Tibial nerve (tissue), 4 donors: ENCODE measurements around the gene PSMA5. TPM values are rescaled to one million over a fixed set of nuclear protein-coding genes. Genes with fewer than 3 reads are reported as not detected.

Source experiments
- DNase-seq, 2 donors: peaks; one replicate each; pipeline ENCODE4 v3.0.0-alpha.2; 2019; ENCODE audit warnings: low spot score in 2 of 2
- H3K27ac ChIP-seq, 4 donors: fragments of 200-600 bp; sonication (generic) in 3 of 4; one replicate each; pipeline ENCODE4 v1.5.1; 2017 to 2019; ENCODE audit warnings: mild to moderate bottlenecking in 1 of 4
- H3K27me3 ChIP-seq, 2 donors: fragments of 200-600 bp; sonication (generic) in 1 of 2; one replicate each; pipeline versions ENCODE4 v1.5.1 to v1.6.0; 2017 to 2019
- H3K36me3 ChIP-seq, 3 donors: fragments of 200-600 bp; sonication (generic); one replicate each; pipeline ENCODE4 v1.5.1; 2018 to 2019
- H3K4me1 ChIP-seq, 4 donors: fragments of 200-600 bp; sonication (generic) in 3 of 4; one replicate each; pipeline ENCODE4 v1.5.1; 2017 to 2019
- H3K4me3 ChIP-seq, 4 donors: fragments of 200-600 bp; sonication (generic) in 3 of 4; one replicate each; pipeline ENCODE4 v1.5.1; 2017 to 2019; ENCODE audit warnings: mild to moderate bottlenecking in 1 of 4, moderate library complexity in 1 of 4
- H3K9me3 ChIP-seq, 4 donors: fragments of 200-600 bp; sonication (generic) in 3 of 4; one replicate each; pipeline ENCODE4 v1.5.1; 2017 to 2019
- CTCF ChIP-seq, 5 experiments: fragments of 200-600 bp in 3 of 5; fragments of 450-650 bp in 2 of 5; sonication (generic) in 3 of 5; IDR thresholded peaks; one replicate each; pipeline ENCODE4 v1.5.1; 2016 to 2019; ENCODE audit warnings: antibody characterized with exemption in 5 of 5, mild to moderate bottlenecking in 3 of 5, moderate library complexity in 2 of 5
- EP300 ChIP-seq, 2 donors: sonication (generic); formaldehyde crosslinking; IDR thresholded peaks; one replicate each; pipeline ENCODE4 v1.6.1; 2017; ENCODE audit warnings: antibody characterized with exemption in 2 of 2, mild to moderate bottlenecking in 1 of 2
- POLR2A ChIP-seq, 2 donors: fragments of 450-650 bp; IDR thresholded peaks; one replicate each; pipeline ENCODE4 v1.6.1; 2017; ENCODE audit warnings: antibody characterized with exemption in 2 of 2, mild to moderate bottlenecking in 2 of 2, moderate library complexity in 2 of 2
- WGBS, 2 donors: methylation state at CpG; one replicate each; pipeline ENCODE4 v1.1.5; 2018; 5-methylcytosine and 5-hydroxymethylcytosine counted together
- total RNA-seq, 4 donors: library from RNA; depleted of rRNA; stranded (reverse); fragments of >200 nt; gene quantifications; one replicate each; pipeline ENCODE4 v1.1.0, GENCODE V29; 2016

Gene PSMA5
- total RNA-seq, 4 donors from 2014 or later = 20.5 to 28.8 (median 24.9) TPM

DNA sequence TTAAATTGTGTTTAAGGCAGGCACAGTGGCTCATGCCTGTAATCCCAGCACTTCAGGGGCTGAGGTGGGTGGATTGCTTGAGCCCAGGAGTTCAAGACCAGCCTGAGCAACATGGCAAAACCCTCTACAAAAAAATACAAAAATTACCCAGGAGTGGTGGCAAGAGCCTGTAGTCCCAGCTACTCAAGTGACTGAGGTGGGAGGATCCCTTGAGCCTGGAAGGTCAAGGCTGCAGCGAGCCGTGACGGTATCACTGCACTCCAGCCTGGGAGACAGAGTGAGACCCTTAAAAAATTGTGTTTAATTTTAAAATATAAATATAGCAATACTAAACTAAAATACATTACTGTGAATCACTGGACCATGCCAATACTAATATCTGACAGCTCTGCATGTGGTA, 71.3 kb downstream of the PSMA5 start:
- DNase-seq = no peak
- H3K4me3 ChIP-seq = no peak overlapping the region
- peaks cover 0 to 61% (median 7%) of the 10 kb centered on the region in 3 donors for H3K36me3 ChIP-seq
- 97 to 99% methylated on average over 3 of the region's 3 CpGs for WGBS, 2 donors
- H3K27me3 ChIP-seq = no peaks in the 10 kb centered on the region
- no peak overlapping the region for H3K27ac ChIP-seq
- no peaks in the 10 kb centered on the region for H3K4me1 ChIP-seq
- no peaks in the 10 kb centered on the region for H3K9me3 ChIP-seq
- TF ChIP-seq EP300 (IDR thresholded peaks at IDR 0.05) = no peak
- TF ChIP-seq POLR2A (IDR thresholded peaks at IDR 0.05) = no peak
- TF ChIP-seq CTCF (IDR thresholded peaks at IDR 0.05) = no peak

GRCh38 chr1:109351457-109351856, 74.8 kb downstream of the PSMA5 start:
- Histone ChIP-seq H3K36me3 (peaks cover 0 to 94% (median 7%) of the 10 kb centered on the region in 3 donors), H3K4me3 (no peak overlapping the region), H3K27ac (no peak overlapping the region), H3K9me3 (no peaks in the 10 kb centered on the region), H3K4me1 (no peaks in the 10 kb centered on the region), H3K27me3 (no peaks in the 10 kb centered on the region)
- WGBS, 2 donors = 87% methylated on average over 5 of the region's 5 CpGs
- TF ChIP-seq EP300 (IDR thresholded peaks at IDR 0.05) (no peak), POLR2A (IDR thresholded peaks at IDR 0.05) (no peak), CTCF (IDR thresholded peaks at IDR 0.05) (no peak)
- DNase-seq = no peak

DNA sequence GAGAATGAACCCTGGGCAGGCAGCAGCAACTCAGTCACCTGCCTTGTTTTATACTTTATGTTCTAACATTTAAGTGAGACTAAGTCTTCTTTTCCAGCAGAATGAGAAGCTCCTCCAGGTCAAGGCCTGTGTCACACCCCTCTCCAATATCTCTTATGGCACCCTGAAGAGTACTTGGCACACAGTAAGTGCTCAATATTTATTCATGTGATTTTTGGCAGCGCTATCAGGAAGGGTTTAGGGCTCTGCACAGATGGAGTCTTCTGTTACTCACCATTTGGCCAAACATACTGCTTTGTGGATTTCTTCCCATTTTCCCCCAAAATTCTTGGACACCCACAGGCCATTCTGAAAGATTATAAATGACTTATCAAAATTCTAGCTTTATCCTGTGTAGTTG, 75.6 kb downstream of the PSMA5 start:
- TF ChIP-seq EP300 (IDR thresholded peaks at IDR 0.05) (no peak), POLR2A (IDR thresholded peaks at IDR 0.05) (no peak), CTCF (IDR thresholded peaks at IDR 0.05) (no peak)
- Histone ChIP-seq H3K36me3 (peaks cover 0 to 98% (median 7%) of the 10 kb centered on the region in 3 donors), H3K9me3 (no peaks in the 10 kb centered on the region), H3K4me3 (no peak overlapping the region), H3K27ac (no peak overlapping the region), H3K4me1 (no peaks in the 10 kb centered on the region), H3K27me3 (no peaks in the 10 kb centered on the region)
- DNase-seq = no peak
- 79 to 82% methylated on average over 1 of the region's 1 CpG for WGBS, 2 donors

GRCh38 chr1:109350182-109350581, 76.1 kb downstream of the PSMA5 start:
- TF ChIP-seq CTCF (IDR thresholded peaks at IDR 0.05) (no peak), POLR2A (IDR thresholded peaks at IDR 0.05) (no peak), EP300 (IDR thresholded peaks at IDR 0.05) (no peak)
- 88 to 96% methylated on average over 4 of the region's 4 CpGs for WGBS, 2 donors
- DNase-seq = no peak
- Histone ChIP-seq H3K36me3 (peaks cover 0 to 98% (median 7%) of the 10 kb centered on the region in 3 donors), H3K9me3 (no peaks in the 10 kb centered on the region), H3K4me3 (no peak overlapping the region), H3K27ac (no peak overlapping the region), H3K4me1 (no peaks in the 10 kb centered on the region), H3K27me3 (no peaks in the 10 kb centered on the region)

Other genes with a start within 250 kb of the PSMA5 start
- 100 to 1,000 TPM; 118 to 150 (median 137) TPM for gene SARS1, start 212.5 kb downstream of the PSMA5 start, total RNA-seq
- 10 to 100 TPM; 14.0 to 16.7 (median 16.3) TPM for gene CELSR2, start 176.9 kb downstream of the PSMA5 start, total RNA-seq
- gene PSRC1, start 143.3 kb downstream of the PSMA5 start, total RNA-seq = 10 to 100 TPM; 33.0 to 62.0 (median 47.4) TPM
- gene MYBPHL, start 119.4 kb downstream of the PSMA5 start, total RNA-seq = not detected
- gene SORT1, start 28.5 kb downstream of the PSMA5 start, total RNA-seq = 100 to 1,000 TPM; 145 to 199 (median 189) TPM
- gene SYPL2, start 40.1 kb upstream of the PSMA5 start, total RNA-seq = 1 to 10 TPM; 1.5 to 3.5 (median 2.4) TPM
- 1 to 10 TPM; 6.5 to 6.8 (median 6.5) TPM for gene ATXN7L2, start 57.5 kb upstream of the PSMA5 start, total RNA-seq
- gene CYB561D1, start 67.6 kb upstream of the PSMA5 start, total RNA-seq = 1 to 10 TPM; 4.4 to 8.4 (median 5.6) TPM
- gene AMIGO1, start 83.3 kb upstream of the PSMA5 start, total RNA-seq = 10 to 100 TPM in 1 of 4 donors, 1 to 10 TPM in 3; 8.1 to 10.3 (median 8.4) TPM
- under 1 TPM in 2 of 4 donors, not detected in 2; 0.59 to 0.60 TPM for gene GPR61, start 113.4 kb upstream of the PSMA5 start, total RNA-seq
- gene GNAI3, start 122.2 kb upstream of the PSMA5 start, total RNA-seq = 1 to 10 TPM; 4.0 to 6.3 (median 5.1) TPM
- not detected for gene GNAT2, start 193.2 kb upstream of the PSMA5 start, total RNA-seq
- 100 to 1,000 TPM in 2 of 4 donors, 10 to 100 TPM in 2; 70.6 to 113 (median 94.7) TPM for gene AMPD2, start 193.4 kb upstream of the PSMA5 start, total RNA-seq
- 10 to 100 TPM; 16.3 to 47.0 (median 35.2) TPM for gene GSTM4, start 229.7 kb upstream of the PSMA5 start, total RNA-seq
- gene GSTM2, start 241.6 kb upstream of the PSMA5 start, total RNA-seq = 100 to 1,000 TPM in 2 of 4 donors, 10 to 100 TPM in 2; 87.1 to 120 (median 103) TPM